K562 (cell line): ENCODE results near the gene TCP10L. TPM values are rescaled to one million over a fixed set of nuclear protein-coding genes. Genes with fewer than 3 reads are reported as not detected.

Source experiments
- CCNT2 ChIP-seq: IDR thresholded peaks from 2 replicates; pipeline ENCODE4 v1.6.1; 2011; ENCODE audit warnings: borderline replicate concordance, low read depth, mild to moderate bottlenecking, moderate library complexity, mixed read lengths, low read length; ENCODE audit not compliant: insufficient read length; ENCODE audit errors: extremely low read depth
- COPS2 ChIP-seq: fragments of 450-650 bp; conservative IDR thresholded peaks from 2 replicates; pipeline ENCODE4 v1.6.1; 2016; ENCODE audit warnings: mild to moderate bottlenecking, moderate library complexity
- CREBBP ChIP-seq: IDR thresholded peaks from one replicate; pipeline ENCODE4 v1.6.1; 2012; ENCODE audit warnings: low read depth, mild to moderate bottlenecking, control low read depth, inconsistent platforms, low read length
- CREM ChIP-seq: IDR thresholded peaks from 2 replicates; pipeline ENCODE4 v1.6.1; 2014; ENCODE audit warnings: antibody characterized with exemption, low read depth
- FOXJ3 ChIP-seq: sonication (generic); formaldehyde crosslinking; IDR thresholded peaks from 2 replicates; pipeline ENCODE4 v1.4.0; 2020; ENCODE audit warnings: mild to moderate bottlenecking, missing genetic modification reagents
- FOXK2 ChIP-seq, 2 experiments: fragments of 450-650 bp; IDR thresholded peaks in 1 of 2; conservative IDR thresholded peaks in 1 of 2; 2 replicates each; pipeline ENCODE4 v1.6.1; 2016; ENCODE audit warnings: low read depth in 2 of 2, mild to moderate bottlenecking in 1 of 2
- GABPB1 ChIP-seq: sonication (generic); formaldehyde crosslinking; IDR thresholded peaks from 2 replicates; pipeline ENCODE4 v1.8.0; 2022; ENCODE audit warnings: mild to moderate bottlenecking, missing genetic modification reagents
- HMGN3 ChIP-seq: IDR thresholded peaks from 2 replicates; pipeline ENCODE4 v1.6.1; 2011; ENCODE audit warnings: borderline replicate concordance, low read depth, mild to moderate bottlenecking, mixed read lengths, low read length; ENCODE audit not compliant: insufficient read length; ENCODE audit errors: extremely low read depth
- HSF4 ChIP-seq: fragments of 250-450 bp; sonication (Bioruptor Pico); IDR thresholded peaks from 2 replicates; pipeline ENCODE4 v2.1.2; 2022; ENCODE audit warnings: mild to moderate bottlenecking, moderate library complexity, borderline replicate concordance
- KAT2B ChIP-seq: IDR thresholded peaks from one replicate; pipeline ENCODE4 v1.6.1; 2012; ENCODE audit warnings: low read depth, mild to moderate bottlenecking, control low read depth, inconsistent platforms, low read length, moderate library complexity
- LARP7 ChIP-seq: fragments of 450-650 bp; IDR thresholded peaks from 2 replicates; pipeline ENCODE4 v1.6.1; 2016
- LCOR ChIP-seq: sonication (generic); formaldehyde crosslinking; IDR thresholded peaks from 2 replicates; pipeline ENCODE4 v1.8.0; 2022; ENCODE audit warnings: mild to moderate bottlenecking, missing genetic modification reagents
- MAFG ChIP-seq: fragments of 450-650 bp; conservative IDR thresholded peaks from 2 replicates; pipeline ENCODE4 v1.6.1; 2016; ENCODE audit warnings: missing genetic modification characterization, missing compliant biosample characterization
- MAX ChIP-seq: sonication (generic); formaldehyde crosslinking; IDR thresholded peaks from 2 replicates; pipeline ENCODE4 v1.9.0; 2022; ENCODE audit warnings: mild to moderate bottlenecking, missing genetic modification reagents
- MIER1 ChIP-seq: fragments of 450-650 bp; IDR thresholded peaks from 2 replicates; pipeline ENCODE4 v1.6.1; 2016; ENCODE audit warnings: antibody characterized with exemption, mild to moderate bottlenecking, low read depth
- NCOR1 ChIP-seq: fragments of 450-650 bp; IDR thresholded peaks from 2 replicates; pipeline ENCODE4 v1.6.1; 2016; ENCODE audit warnings: mild to moderate bottlenecking, moderate library complexity
- NFIC ChIP-seq: fragments of 450-650 bp; IDR thresholded peaks from 2 replicates; pipeline ENCODE4 v1.6.1; 2017; ENCODE audit warnings: mild to moderate bottlenecking, inconsistent platforms
- PBX2 ChIP-seq, 2 experiments: IDR thresholded peaks in 1 of 2; conservative IDR thresholded peaks in 1 of 2; 2 replicates each; pipeline ENCODE4 v1.6.1; 2016; ENCODE audit warnings: low read depth in 2 of 2, mild to moderate bottlenecking in 1 of 2, missing compliant biosample characterization in 1 of 2, missing genetic modification characterization in 1 of 2, moderate library complexity in 1 of 2
- SIN3B ChIP-seq: fragments of 450-650 bp; IDR thresholded peaks from 2 replicates; pipeline ENCODE4 v1.6.1; 2017; ENCODE audit warnings: low read depth, mild to moderate bottlenecking, moderate library complexity
- SNAPC5 ChIP-seq: fragments of 250-450 bp; sonication (Bioruptor Pico); IDR thresholded peaks from 2 replicates; pipeline ENCODE4 v1.8.0; 2021; ENCODE audit warnings: moderate library complexity, mild to moderate bottlenecking, inconsistent platforms
- ZNF263 ChIP-seq: sonication (generic); formaldehyde crosslinking; IDR thresholded peaks from 2 replicates; pipeline ENCODE4 v1.8.0; 2022; ENCODE audit warnings: mild to moderate bottlenecking, missing genetic modification reagents, borderline replicate concordance
- ZNF398 ChIP-seq: fragments of 250-450 bp; sonication (Bioruptor Pico); IDR thresholded peaks from 2 replicates; pipeline ENCODE4 v1.8.0; 2021; ENCODE audit warnings: moderate library complexity, mild to moderate bottlenecking, inconsistent platforms
- ZNF77 ChIP-seq: fragments of 250-450 bp; sonication (Bioruptor Pico); IDR thresholded peaks from 2 replicates; pipeline ENCODE4 v1.5.0; 2020
- polyA plus RNA-seq, 8 experiments: library from polyadenylated mRNA; depleted of rRNA in 4 of 8; stranded (reverse) in 5 of 8; unstranded in 3 of 8; fragments of >200 nt; fragmentation: Nextera tagmentation in 2 of 8; fragmentation: Illumina TruSeq in 1 of 8; extraction: Ambion mirVana in 2 of 8; extraction: Trizol in 1 of 8; gene quantifications; 2 replicates each; pipeline versions ENCODE4 v1.2.1 to v1.2.3, GENCODE V29; 2011 to 2014; ENCODE audit warnings: inconsistent platforms in 1 of 8, missing spikeins in 1 of 8
- total RNA-seq, 7 experiments: library from RNA; depleted of rRNA in 6 of 7; stranded (reverse); fragments of >200 nt in 6 of 7; fragmentation: Illumina TruSeq in 2 of 7; extraction: Trizol in 2 of 7; gene quantifications; 2 replicates each; pipeline versions ENCODE4 v1.2.1 to v1.2.3, GENCODE V29; 2011 to 2021; ENCODE audit warnings: low replicate concordance in 1 of 7

Gene TCP10L
- total and polyA plus RNA-seq, 9 of the 15 experiments (the other 6 are each of a cell fraction or from before 2014, with no cell fraction given) = 0.34 to 0.91 (median 0.56) TPM; not detected in 2

- TF ChIP-seq PBX2 (CRISPR knock-in tag; IDR thresholded peaks at IDR 0.05; ENCODE audit: low read depth) (no peak), PBX2 (tag; conservative IDR thresholded peaks at IDR 0.05; ENCODE audit: low read depth) (no peak), SNAPC5 (no peak), ZNF77 (no peak), CREM (peak; percentile 63), MAFG (tag) (no peak), MIER1 (0 out of 2 replicates have a peak, but pooled peaks have one; percentile 9), LCOR (peak; percentile 62; the same call in 1 of the 2 replicates), FOXK2 (conservative IDR thresholded peaks at IDR 0.05 in 1 of 2, IDR thresholded peaks at IDR 0.05 in 1 of 2; ENCODE audit: low read depth in 2 of 2) (peak; percentile 95 to 96), ZNF398 (CRISPR knock-in tag) (no peak), MAX (CRISPR knock-in tag) (peak; percentile 73), LARP7 (0 out of 2 replicates have a peak, but pooled peaks have one; percentile 11), COPS2 (no peak), FOXJ3 (peak; percentile 100), CREBBP (no peak), ZNF263 (CRISPR knock-in tag) (peak; percentile 26; the same call in 1 of the 2 replicates), GABPB1 (CRISPR knock-in tag) (peak; percentile 99), SIN3B (peak; percentile 83; the same call in 1 of the 2 replicates), NCOR1 (peak; percentile 22; the same call in 1 of the 2 replicates), HMGN3 (peak; percentile 74), NFIC (peak; percentile 62), CCNT2 (peak; percentile 45), HSF4 (CRISPR knock-in tag) (no peak), KAT2B (peak; percentile 14)
These were observed 27.0 kb upstream of the TCP10L start, which contains the start of gene CFAP298 (continued) for GRCh38 chr21:32612075-32612998.
